ENCODE measurements around the gene HNRNPA2B1.

GRCh38 chr7:26140380-26140779 is 60.2 kb downstream of the HNRNPA2B1 start:
- TF ChIP-seq CTCF (IDR thresholded peaks at IDR 0.05) (no peak), HMGXB4 (CRISPR knock-in tag; IDR thresholded peaks at IDR 0.05) (no peak), OVOL2 (CRISPR knock-in tag; IDR thresholded peaks at IDR 0.05; ENCODE audit: borderline replicate concordance) (no peak), IRF1 (CRISPR knock-in tag; IDR thresholded peaks at IDR 0.05) (no peak), E2F4 (CRISPR knock-in tag; IDR thresholded peaks at IDR 0.05; ENCODE audit: borderline replicate concordance, low read depth) (no peak), ZNF416 (CRISPR knock-in tag; IDR thresholded peaks at IDR 0.05) (no peak), ELF4 (CRISPR knock-in tag; IDR thresholded peaks at IDR 0.05; ENCODE audit: low read depth) (no peak)
